KBM-7 (cell line): Measurements from ENCODE around the gene B4GALT5.
"Not testable (repeated sequence)": the region's sequence is repeated elsewhere in the genome, so short reads cannot be mapped to it uniquely, and the experiment has no call there.

ENCODE experiments used
- DNase-seq: peaks from one replicate; pipeline ENCODE4 v3.0.0-alpha.2; 2015
- in situ Hi-C: fragments of 300-500 bp; cut with MboI; formaldehyde crosslinking; loops from 2 replicates; pipeline ENCODE4 v1.14.3; 2020; ENCODE audit warnings: low sequenced_read_pairs, low pct_unique_long_range_greater_than_20kb, mixed read lengths

Gene B4GALT5

DNA sequence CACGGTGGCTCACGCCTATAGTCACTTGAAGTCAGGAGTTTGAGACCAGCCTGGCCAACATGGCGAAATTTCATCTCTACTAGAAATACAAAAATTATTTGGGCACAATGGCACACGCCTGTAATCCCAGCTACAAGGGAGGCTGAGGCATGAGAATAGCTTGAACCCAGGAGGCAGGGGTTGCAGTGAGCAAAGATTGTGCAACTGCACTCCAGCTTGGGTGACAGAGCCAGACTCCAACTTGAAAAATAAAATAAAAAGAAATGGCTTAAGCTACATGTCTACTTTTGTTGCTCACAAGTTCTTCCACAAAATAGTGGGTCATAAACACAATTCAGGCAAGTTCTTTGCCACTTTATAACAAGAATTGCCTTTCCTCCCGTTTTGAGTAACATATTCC is 27.1 kb upstream of the B4GALT5 start:
- DNase-seq, result no peak
- in situ Hi-C loops, result no loop called here

DNA sequence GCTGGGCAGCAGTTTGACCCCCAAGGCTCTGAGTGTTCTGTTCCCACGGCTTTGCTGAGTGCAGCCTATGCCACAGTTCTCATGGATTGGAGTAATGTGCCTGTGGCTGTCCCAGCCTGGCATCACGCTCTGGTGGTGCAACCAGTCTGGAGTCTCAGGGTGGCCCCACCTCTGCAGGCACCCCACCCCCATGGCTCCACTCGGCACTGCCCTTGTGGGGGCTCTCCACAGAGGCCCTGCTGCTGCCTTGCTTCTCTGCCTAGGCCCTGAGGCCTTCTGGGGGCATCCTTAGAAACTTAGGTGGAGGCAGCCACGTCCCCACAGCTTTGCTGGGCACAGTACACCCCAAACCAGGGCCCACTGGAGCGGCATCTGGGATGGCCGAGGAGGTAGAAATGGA is 25.4 kb upstream of the B4GALT5 start:
- in situ Hi-C loops, result no loop called here
- no peak for DNase-seq

DNA sequence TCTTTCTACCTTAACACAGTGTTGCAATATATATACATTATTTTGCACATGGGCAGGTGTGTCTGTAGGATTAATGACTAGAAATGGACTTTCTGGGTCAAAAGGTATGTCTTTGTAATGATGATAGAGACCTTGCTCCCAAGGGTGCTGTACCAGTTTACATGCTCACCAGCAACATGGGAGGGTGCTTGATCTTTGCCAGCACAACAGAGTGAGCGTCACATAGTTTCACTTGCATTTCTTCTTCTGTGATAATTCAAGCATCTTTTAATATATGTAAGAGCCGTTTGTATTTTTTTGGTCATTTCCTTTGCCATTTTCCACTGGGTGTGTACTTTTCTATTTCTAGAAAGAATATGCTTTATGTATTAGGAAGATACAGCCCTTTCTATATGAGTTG is 23.6 kb upstream of the B4GALT5 start:
- in situ Hi-C loops, result no loop called here
- no peak for DNase-seq

- no peak for DNase-seq
Observed at GRCh38 chr20:49729780-49730179, 16.1 kb upstream of the B4GALT5 start.

GRCh38 chr20:49727894-49728885 is 14.5 kb upstream of the B4GALT5 start:
- in situ Hi-C loops, result no loop called here
- DNase-seq, result no peak

More at GRCh38 chr20:49729780-49730179, 16.1 kb upstream of the B4GALT5 start:
- in situ Hi-C loops, result no loop called here

GRCh38 chr20:49727478-49727877 is 13.8 kb upstream of the B4GALT5 start:
- in situ Hi-C loops, result no loop called here

GRCh38 chr20:49725694-49726093 is 12.0 kb upstream of the B4GALT5 start:
- DNase-seq, result no peak
- in situ Hi-C loops, result no loop called here

More at GRCh38 chr20:49727478-49727877, 13.8 kb upstream of the B4GALT5 start:
- no peak for DNase-seq

- DNase-seq, in situ Hi-C loops: not testable (repeated sequence)
Observed at GRCh38 chr20:49725224-49725606, 11.5 kb upstream of the B4GALT5 start.

- DNase-seq, result peak; percentile 48
- in situ Hi-C loops, result no loop called here
Observed at GRCh38 chr20:49724408-49725223, 10.9 kb upstream of the B4GALT5 start.

DNA sequence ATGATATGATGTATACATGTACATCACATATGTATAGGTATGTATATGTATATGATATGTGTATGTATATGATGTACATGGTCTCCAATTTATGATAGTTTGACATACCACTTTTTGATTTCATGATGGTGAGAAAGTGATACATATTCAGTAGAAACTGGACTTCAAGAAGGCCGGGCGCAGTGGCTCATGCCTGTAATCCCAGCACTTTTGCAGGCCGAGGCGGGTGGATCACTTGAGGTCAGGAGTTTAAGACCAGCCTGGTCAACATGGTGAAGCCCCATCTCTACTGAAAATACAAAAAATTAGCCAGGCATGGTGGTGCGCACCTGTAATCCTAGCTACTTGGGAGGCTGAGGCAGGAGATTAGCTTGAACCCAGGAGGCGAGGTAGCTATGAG is 10.1 kb upstream of the B4GALT5 start:
- DNase-seq, in situ Hi-C loops: not testable (repeated sequence)

DNA sequence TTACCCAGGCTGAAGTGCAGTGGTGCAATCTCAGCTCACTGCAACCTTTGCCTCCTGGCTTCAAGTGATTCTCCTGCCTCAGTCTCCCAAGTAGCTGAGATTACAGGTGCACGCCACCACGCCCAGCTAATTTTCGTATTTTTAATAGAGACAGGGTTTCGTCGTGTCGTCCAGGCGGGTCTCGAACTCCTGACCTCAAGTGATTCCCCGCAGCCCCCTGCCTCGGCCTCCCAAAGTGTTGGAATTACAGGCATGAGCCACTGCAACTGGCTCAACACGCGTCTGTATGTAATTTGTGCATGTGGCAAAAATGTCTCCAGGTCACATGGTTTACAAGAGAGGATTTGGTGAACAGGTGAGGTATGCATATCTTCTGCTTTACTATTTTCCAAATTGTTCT is 7.6 kb upstream of the B4GALT5 start:
- DNase-seq, in situ Hi-C loops: not testable (repeated sequence)

GRCh38 chr20:49715466-49715865 is 1.8 kb upstream of the B4GALT5 start:
- in situ Hi-C loops, result no loop called here
- DNase-seq, result no peak

DNA sequence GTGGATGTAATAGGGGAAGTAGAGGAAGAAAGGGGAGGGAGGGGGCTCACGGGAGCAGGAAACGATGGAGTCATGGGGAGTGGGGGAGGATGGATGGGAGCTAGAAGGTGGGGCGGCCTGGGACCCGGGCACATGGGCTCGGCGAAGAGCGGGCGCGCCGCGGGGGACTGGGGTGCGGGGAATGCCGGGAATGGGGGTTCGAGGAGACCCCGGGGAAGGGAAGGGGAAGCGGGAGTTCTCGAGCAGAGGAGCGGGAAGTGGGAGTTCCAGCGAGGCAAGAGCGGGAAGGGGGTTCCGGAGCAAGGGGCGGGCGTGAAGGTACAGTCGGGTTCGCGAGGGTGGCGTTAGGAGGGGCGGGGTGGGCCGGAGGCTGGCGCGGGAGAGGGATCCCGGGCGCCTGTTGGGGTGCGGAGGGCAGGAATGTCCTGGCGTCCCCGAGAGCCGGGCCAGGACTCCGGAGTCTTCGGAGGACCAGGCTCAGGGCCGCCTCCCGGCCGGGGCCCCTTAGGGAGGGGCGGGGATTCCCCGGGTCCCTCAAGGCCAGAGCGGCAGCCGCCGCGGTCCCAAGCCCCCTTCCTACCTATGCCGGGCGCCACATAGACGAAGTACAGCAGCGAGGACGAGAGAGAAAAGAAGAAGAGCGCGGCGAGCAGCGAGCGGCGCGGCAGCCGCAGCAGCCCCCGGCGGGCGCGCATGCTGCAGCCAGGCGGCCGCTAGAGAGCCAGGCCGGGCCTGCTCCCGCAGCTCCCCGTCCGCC is 504 bp downstream of the B4GALT5 start:
- in situ Hi-C loops, result no loop called here
- peak; percentile 54 for DNase-seq

GRCh38 chr20:49712646-49712995 is 1.1 kb downstream of the B4GALT5 start:
- DNase-seq, result no peak
- in situ Hi-C loops, result no loop called here

DNA sequence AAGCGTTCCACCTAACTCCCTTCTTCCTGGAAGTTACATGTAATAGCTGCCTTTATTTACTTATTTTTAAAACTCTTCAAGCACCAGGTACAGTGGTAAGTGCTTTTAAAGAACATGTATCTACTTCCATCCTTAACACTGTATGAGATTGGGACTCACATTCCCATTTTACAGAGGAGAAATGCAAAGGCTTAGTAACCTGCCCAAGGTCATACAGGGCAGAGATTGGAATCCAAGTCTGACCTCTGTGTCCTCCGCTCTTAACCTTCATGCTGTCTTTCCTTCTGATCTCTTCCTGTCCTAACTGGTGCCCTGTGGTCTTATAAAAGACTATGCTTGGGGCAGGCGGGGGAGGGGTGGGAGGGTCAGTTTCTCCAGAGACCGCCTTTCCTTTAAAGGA is 1.6 kb downstream of the B4GALT5 start:
- DNase-seq, result no peak
- in situ Hi-C loops, result no loop called here

- in situ Hi-C loops, result no loop called here
- no peak for DNase-seq
Observed at GRCh38 chr20:49711667-49711987, 2.1 kb downstream of the B4GALT5 start.

GRCh38 chr20:49710971-49711666 is 2.6 kb downstream of the B4GALT5 start:
- in situ Hi-C loops, result no loop called here
- DNase-seq, result peak; percentile 17

GRCh38 chr20:49707118-49707517 is 6.6 kb downstream of the B4GALT5 start:
- in situ Hi-C loops, result no loop called here
- no peak for DNase-seq

GRCh38 chr20:49706630-49707091 is 7.0 kb downstream of the B4GALT5 start:
- DNase-seq, result no peak
- in situ Hi-C loops, result no loop called here
